NOMO-1 (cell line): ENCODE data around the gene LMF1.
"Not testable (repeated sequence)": the region's sequence is repeated elsewhere in the genome, so short reads cannot be mapped to it uniquely, and the experiment has no call there.

Experiments
- DNase-seq, 2 experiments: peaks; one replicate each; lab custom pipeline; 2025; ENCODE audit not compliant: unreplicated experiment in 2 of 2; lab: John Stamatoyannopoulos, UW

LMF1 gene

GRCh38 chr16:898761-899682, 71.8 kb downstream of the LMF1 start:
- no peak for DNase-seq

GRCh38 chr16:898216-898615, 72.6 kb downstream of the LMF1 start:
- DNase-seq: no peak

GRCh38 chr16:897701-898100, 73.1 kb downstream of the LMF1 start:
- DNase-seq: no peak

- DNase-seq: no peak
These were observed 73.6 kb downstream of the LMF1 start for GRCh38 chr16:897200-897543.

DNA sequence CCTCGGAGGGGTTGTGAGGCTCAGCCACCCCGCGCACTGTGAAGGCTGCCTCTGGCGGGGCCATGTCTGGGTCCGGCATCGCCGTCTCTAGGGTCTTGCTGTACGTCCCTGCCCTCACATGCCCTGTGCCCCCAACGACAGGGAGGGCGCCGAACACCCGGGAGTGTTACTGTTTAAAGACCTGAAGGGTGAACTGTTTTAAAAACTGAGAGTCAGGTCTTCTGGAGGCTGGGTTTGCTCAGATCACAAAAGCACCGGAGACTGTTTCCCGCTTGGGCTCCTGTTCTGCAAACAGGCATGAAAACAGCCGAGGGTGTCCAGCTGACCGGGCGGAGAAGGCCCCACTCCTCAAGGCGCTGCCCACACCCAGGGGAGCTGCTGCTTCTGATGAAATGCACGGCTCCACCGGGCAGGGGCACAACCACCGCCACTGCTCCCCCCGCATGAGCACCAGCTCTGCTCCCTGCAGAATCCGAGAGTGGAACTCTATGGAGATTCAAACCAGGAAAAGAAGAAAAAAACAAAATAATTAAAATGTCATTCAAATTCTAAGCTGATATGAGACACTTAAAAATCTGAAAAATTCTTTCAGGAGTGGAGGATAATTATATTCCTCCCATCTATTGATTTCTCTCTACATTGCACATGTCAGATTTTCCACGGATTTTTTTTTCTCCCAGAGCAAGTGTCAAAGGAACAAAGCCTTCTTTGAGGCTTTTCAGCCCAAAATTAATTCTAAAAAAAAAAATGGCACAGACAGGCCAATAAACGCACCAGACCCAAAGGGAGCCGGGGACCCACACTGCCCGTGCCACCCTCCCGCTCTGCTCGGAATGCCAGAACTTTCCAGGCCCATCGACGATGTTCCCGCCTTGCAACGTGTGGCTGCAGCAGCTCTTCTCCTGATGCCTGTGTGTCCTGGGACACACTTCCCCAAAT, 74.3 kb downstream of the LMF1 start:
- DNase-seq: no peak

DNA sequence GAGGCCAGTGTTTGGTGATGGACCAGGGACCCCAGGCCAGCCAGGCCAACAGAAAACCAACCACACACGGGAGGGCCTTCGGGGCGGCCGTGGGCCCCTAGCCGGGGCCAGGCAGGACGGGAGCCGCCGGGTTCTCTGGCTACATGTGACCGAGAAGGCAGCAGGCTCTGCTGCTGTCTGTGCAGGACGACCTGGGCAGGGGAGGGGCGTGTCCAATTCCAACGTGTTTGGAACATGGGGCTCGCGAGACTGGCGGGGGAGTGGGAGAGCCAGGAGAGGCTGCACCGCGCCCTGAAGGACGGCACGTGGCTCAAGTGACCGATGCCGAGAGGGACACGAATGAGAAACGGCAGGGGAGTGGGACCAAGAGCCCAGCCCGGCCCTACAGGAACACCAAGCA, 75.4 kb downstream of the LMF1 start:
- DNase-seq: no peak

- DNase-seq: no peak
These were observed 75.9 kb downstream of the LMF1 start for GRCh38 chr16:894841-895240.

GRCh38 chr16:894136-894535, 76.6 kb downstream of the LMF1 start:
- DNase-seq: no peak

- no peak for DNase-seq
These were observed 77.4 kb downstream of the LMF1 start for GRCh38 chr16:893360-893759.

GRCh38 chr16:892536-893255, 78.1 kb downstream of the LMF1 start:
- DNase-seq: no peak

DNA sequence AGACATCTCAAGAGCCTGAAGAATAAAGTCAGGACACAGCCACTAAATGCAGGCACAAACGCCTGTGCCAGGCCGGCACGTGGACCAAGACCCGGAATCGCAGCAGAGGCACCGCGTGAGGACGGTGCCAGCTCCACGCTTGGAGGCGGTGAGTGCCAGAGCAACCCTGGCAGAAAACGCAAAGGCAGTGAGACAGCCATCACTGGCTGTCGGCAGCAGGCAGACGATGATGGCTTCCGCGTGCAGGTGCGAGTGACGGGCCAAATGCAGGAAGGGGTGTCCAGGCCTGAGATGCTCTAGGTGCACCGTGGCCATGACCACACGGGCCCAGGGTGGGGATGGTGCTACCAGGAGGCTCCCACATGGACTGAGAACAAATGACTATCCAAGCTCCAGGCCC, 78.8 kb downstream of the LMF1 start:
- no peak for DNase-seq

DNA sequence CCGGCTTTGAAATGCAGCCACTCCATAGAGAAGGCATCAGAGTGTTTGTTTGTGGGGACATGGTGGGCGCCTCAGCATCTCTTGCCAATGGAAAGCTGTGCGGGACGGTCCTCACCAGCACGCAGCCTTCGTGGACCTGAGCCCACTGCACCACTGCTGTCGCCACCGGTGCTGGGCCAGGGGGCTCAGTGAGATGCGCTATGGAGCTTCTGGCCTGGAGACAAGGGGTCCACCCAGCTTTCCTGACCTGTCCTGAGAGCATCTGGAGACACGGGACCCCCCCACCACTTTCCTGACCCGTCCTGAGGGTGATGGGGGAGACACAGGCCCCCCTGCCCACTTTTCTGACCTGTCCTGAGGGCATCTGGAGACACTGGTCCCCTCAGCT, 79.4 kb downstream of the LMF1 start:
- no peak for DNase-seq

- DNase-seq: no peak
These were observed 80.0 kb downstream of the LMF1 start for GRCh38 chr16:890716-891352.

DNA sequence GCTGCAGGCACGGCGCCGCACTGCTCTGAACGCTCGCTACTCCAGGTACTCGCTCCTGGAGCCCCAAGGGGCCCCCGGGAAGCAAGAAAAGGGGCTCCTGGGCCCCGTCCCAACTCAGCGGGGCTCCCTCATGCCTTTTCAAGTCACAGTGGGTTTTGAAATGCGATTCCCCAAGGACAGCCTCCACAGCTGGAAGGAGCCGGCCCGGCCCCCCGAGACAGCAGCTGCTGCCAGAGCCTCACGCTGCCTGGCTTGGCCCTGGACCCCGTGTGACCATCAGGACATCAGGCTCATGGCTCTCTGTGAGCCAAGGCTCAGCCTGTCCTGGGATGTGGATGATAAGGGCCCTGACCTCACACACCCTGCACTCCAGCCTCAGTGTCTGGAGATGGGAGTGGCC, 80.6 kb downstream of the LMF1 start:
- DNase-seq: no peak

- no peak for DNase-seq
These were observed 81.2 kb downstream of the LMF1 start for GRCh38 chr16:889586-889985.

DNA sequence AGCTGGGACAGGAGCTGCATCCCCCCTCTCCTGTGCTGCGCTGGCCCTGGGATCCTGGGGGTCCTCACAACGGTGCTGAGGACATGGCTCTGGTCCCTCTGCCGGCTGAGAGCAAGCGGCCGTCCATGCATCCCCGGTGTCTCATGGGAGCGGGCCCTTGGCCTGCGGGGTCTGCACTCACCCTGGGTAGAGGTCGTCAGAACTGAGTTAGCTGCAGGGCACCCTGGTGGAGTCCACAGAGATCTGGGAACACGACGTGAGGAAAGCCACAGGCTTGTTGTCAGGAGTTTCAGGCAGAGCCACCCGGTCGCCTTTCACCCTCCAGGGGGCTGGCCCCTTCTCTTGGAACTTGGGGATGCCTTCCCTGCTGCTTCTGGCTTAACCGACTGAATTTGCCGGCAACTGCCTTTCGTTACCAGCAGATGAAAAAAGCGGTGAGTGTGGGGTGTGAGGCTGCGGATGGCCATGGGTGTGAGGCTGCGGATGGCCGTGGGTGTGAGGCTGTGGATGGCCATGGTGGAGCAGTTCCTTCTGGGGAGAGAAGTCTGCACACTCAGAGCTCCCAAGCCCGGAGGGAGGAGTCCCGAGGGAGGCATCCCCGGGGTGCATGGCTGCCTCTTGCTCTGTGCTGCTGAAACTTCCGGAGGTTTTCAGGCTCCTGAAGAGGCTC, 81.7 kb downstream of the LMF1 start:
- no peak for DNase-seq

GRCh38 chr16:888456-888855, 82.3 kb downstream of the LMF1 start:
- not testable (repeated sequence) for DNase-seq

- no peak for DNase-seq
These were observed 82.9 kb downstream of the LMF1 start for GRCh38 chr16:887846-888245.

- DNase-seq: no peak
These were observed 83.7 kb downstream of the LMF1 start for GRCh38 chr16:886802-887731.
